SK-N-SH (cell line): ENCODE measurements around the gene VIM. TPM values are rescaled to one million over a fixed set of nuclear protein-coding genes. Genes with fewer than 3 reads are reported as not detected.
"Not testable (repeated sequence)": the region's sequence is repeated elsewhere in the genome, so short reads cannot be mapped to it uniquely, and the experiment has no call there.

ENCODE experiments used
- CTCF ChIA-PET: fragments of 300-600, 350-600 bp; formaldehyde crosslinking; extraction: SDS; loops from one replicate; lab custom pipeline; 2021; lab: Yijun Ruan, JAX
- POLR2A ChIA-PET: fragments of 350-600 bp; sonication (Branson Sonifier 250); formaldehyde crosslinking; extraction: SDS; loops from one replicate; lab custom pipeline; 2020; ENCODE audit warnings: antibody characterized with exemption, inconsistent platforms; lab: Yijun Ruan, JAX
- DNase-seq: peaks from one replicate; pipeline ENCODE4 v3.0.0; 2012
- H2AFZ ChIP-seq: fragments of 200-600 bp; sonication (generic); 2 replicates; pipeline ENCODE4 v1.8.1; 2016; ENCODE audit warnings: antibody characterized with exemption, mild to moderate bottlenecking, low read depth
- H3F3A ChIP-seq: fragments of 200-600 bp; sonication (generic); replicated peaks from 2 replicates; pipeline ENCODE3; 2016; ENCODE audit warnings: antibody characterized with exemption, mild to moderate bottlenecking; ENCODE audit not compliant: insufficient read depth
- H3K27ac ChIP-seq, 2 experiments: fragments of 200-500 bp in 1 of 2; fragments of 200-600 bp in 1 of 2; sonication (Bioruptor generic) in 1 of 2; sonication (generic), shearing (Covaris generic) in 1 of 2; 2 replicates each; pipeline versions ENCODE4 v1.5.1 to v1.6.1; 2014 to 2016; ENCODE audit warnings: low read depth in 2 of 2, inconsistent platforms in 1 of 2, low read length in 1 of 2, mild to moderate bottlenecking in 1 of 2, mixed read lengths in 1 of 2
- H3K27me3 ChIP-seq: fragments of 200-600 bp; sonication (generic), shearing (Covaris generic); 2 replicates; pipeline ENCODE4 v1.6.1; 2016; ENCODE audit warnings: mixed run types; ENCODE audit not compliant: insufficient read depth
- H3K36me3 ChIP-seq, 2 experiments: fragments of 200-500 bp in 1 of 2; fragments of 200-600 bp in 1 of 2; sonication (Bioruptor generic) in 1 of 2; sonication (generic) in 1 of 2; replicated peaks in 1 of 2; 2 replicates each; pipeline versions ENCODE3 to v1.5.1; 2014 to 2016; ENCODE audit warnings: low read length in 1 of 2, mild to moderate bottlenecking in 1 of 2; ENCODE audit not compliant: insufficient read depth in 2 of 2, control insufficient read depth in 1 of 2
- H3K4me1 ChIP-seq, 2 experiments: fragments of 200-500 bp in 1 of 2; fragments of 200-600 bp in 1 of 2; sonication (Bioruptor generic) in 1 of 2; sonication (generic), shearing (Covaris generic) in 1 of 2; 2 replicates each; pipeline versions ENCODE4 v1.5.1 to v1.6.1; 2014 to 2016; ENCODE audit warnings: low read depth in 1 of 2, low read length in 1 of 2, mixed run types in 1 of 2; ENCODE audit not compliant: insufficient read depth in 2 of 2, control insufficient read depth in 1 of 2
- H3K4me2 ChIP-seq: fragments of 200-600 bp; sonication (generic), shearing (Covaris generic); 2 replicates; pipeline ENCODE4 v1.6.1; 2017; ENCODE audit warnings: mixed run types
- H3K4me3 ChIP-seq, 2 experiments: fragments of 200-500 bp in 1 of 2; fragments of 200-600 bp in 1 of 2; sonication (Bioruptor generic) in 1 of 2; sonication (generic), shearing (Covaris generic) in 1 of 2; 2 replicates each; pipeline versions ENCODE4 v1.5.1 to v1.8.1; 2014 to 2016; ENCODE audit warnings: low read depth in 2 of 2, inconsistent platforms in 1 of 2, low read length in 1 of 2, mild to moderate bottlenecking in 1 of 2, mixed read lengths in 1 of 2, moderate library complexity in 1 of 2
- H3K79me2 ChIP-seq: fragments of 200-600 bp; sonication (generic); 2 replicates; pipeline ENCODE4 v1.8.1; 2017; ENCODE audit warnings: mild to moderate bottlenecking; ENCODE audit not compliant: insufficient read depth
- H3K9ac ChIP-seq: fragments of 200-600 bp; sonication (generic); 2 replicates; pipeline ENCODE4 v1.6.1; 2017; ENCODE audit warnings: mixed run types
- H3K9me2 ChIP-seq: fragments of 200-600 bp; sonication (generic); 2 replicates; pipeline ENCODE4 v1.6.1; 2017; ENCODE audit warnings: mixed run types
- H3K9me3 ChIP-seq: fragments of 200-600 bp; sonication (generic); 2 replicates; pipeline ENCODE4 v1.6.1; 2017; ENCODE audit warnings: mixed run types, mild to moderate bottlenecking, moderate library complexity
- H4K20me1 ChIP-seq: fragments of 200-600 bp; sonication (generic); 2 replicates; pipeline ENCODE4 v1.6.1; 2017; ENCODE audit warnings: mild to moderate bottlenecking, mixed run types; ENCODE audit not compliant: insufficient read depth
- CTCF ChIP-seq: fragments of 200-600 bp; sonication (generic); IDR thresholded peaks from 2 replicates; pipeline ENCODE4 v1.6.1; 2017; ENCODE audit warnings: antibody characterized with exemption, mild to moderate bottlenecking, moderate library complexity
- EP300 ChIP-seq, 2 experiments: IDR thresholded peaks; 2 replicates each; pipeline versions ENCODE4 v1.4.0 to v1.6.1; 2012; ENCODE audit warnings: borderline replicate concordance in 1 of 2, low read depth in 1 of 2, low read length in 1 of 2
- EZH2phosphoT487 ChIP-seq: fragments of 200-600 bp; sonication (generic); IDR thresholded peaks from 2 replicates; pipeline ENCODE4 v1.6.1; 2017; ENCODE audit warnings: low read depth, mixed run types, mild to moderate bottlenecking, antibody characterized with exemption, moderate library complexity, borderline replicate concordance
- FOXJ3 ChIP-seq: sonication (generic); formaldehyde crosslinking; IDR thresholded peaks from 2 replicates; pipeline ENCODE4 v1.5.1; 2020; ENCODE audit warnings: mild to moderate bottlenecking, missing genetic modification reagents
- FOXM1 ChIP-seq: IDR thresholded peaks from 2 replicates; pipeline ENCODE4 v1.4.0; 2012; ENCODE audit warnings: low read depth, mild to moderate bottlenecking
- MXI1 ChIP-seq: IDR thresholded peaks from 2 replicates; pipeline ENCODE4 v1.6.1; 2012; ENCODE audit warnings: mild to moderate bottlenecking, low read depth, low read length, improper control_type of control experiment
- PBX3 ChIP-seq: IDR thresholded peaks from 2 replicates; pipeline ENCODE4; 2012
- RAD21 ChIP-seq: IDR thresholded peaks from 2 replicates; pipeline ENCODE4 v1.6.1; 2012; ENCODE audit warnings: mild to moderate bottlenecking, low read length
- REST ChIP-seq: IDR thresholded peaks from 2 replicates; pipeline ENCODE4 v1.6.1; 2012; ENCODE audit warnings: mild to moderate bottlenecking, low read depth, low read length, moderate library complexity
- RFX5 ChIP-seq: IDR thresholded peaks from 2 replicates; pipeline ENCODE4 v1.6.1; 2012; ENCODE audit warnings: mild to moderate bottlenecking, improper control_type of control experiment, low read length
- SIN3A ChIP-seq: IDR thresholded peaks from 2 replicates; pipeline ENCODE4 v1.6.1; 2012; ENCODE audit warnings: low read depth, mild to moderate bottlenecking, low read length, moderate library complexity, borderline replicate concordance
- SMC3 ChIP-seq: IDR thresholded peaks from 2 replicates; pipeline ENCODE4 v1.6.1; 2012; ENCODE audit warnings: low read depth, low read length, improper control_type of control experiment
- YY1 ChIP-seq: IDR thresholded peaks from 2 replicates; pipeline ENCODE4 v1.4.0; 2012; ENCODE audit warnings: low read depth, mild to moderate bottlenecking
- WGBS: methylation state at CpG from one replicate; pipeline ENCODE4 v1.1.6; 2017; ENCODE audit warnings: low lambda C conversion rate; 5-methylcytosine and 5-hydroxymethylcytosine counted together
- polyA plus RNA-seq, 3 experiments: library from polyadenylated mRNA; depleted of rRNA; stranded (reverse); fragments of >200 nt; gene quantifications; 2 replicates each; pipeline ENCODE4 v1.2.3, GENCODE V29; 2012
- TF ChIP-seq, protein P1 (sequence below): IDR thresholded peaks from 2 replicates; pipeline ENCODE4 v1.4.0; 2012; ENCODE audit warnings: low read depth, borderline replicate concordance

VIM gene
- polyA plus RNA-seq, 1 of the 3 experiments (the other 2 are of a cell fraction) = 5,016 TPM

DNA sequence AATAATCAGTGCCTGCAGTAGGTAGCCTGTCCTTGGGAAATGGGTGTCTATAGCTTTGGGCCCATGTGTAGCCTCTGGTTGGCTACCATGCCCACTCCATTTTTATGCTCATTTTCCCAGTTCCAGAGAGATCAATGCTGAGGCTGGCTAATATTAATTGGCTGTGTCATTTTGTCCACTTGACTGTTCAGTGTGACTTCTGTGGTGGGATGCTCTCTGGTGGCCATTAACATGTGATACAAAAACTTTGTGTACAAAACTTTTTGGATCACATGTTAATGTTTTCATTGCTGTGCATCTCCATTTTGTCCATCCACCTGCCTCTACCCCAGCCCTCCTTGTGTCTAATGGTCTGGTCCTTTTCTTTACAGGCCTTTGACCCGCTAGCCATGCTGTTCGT is 22.7 kb downstream of the VIM start:
- Histone ChIP-seq H3K9me2 (no peaks in the 10 kb centered on the region), H3K4me1 (no peaks in the 10 kb centered on the region), H3K4me2 (no peak overlapping the region), H3K27me3 (no peaks in the 10 kb centered on the region), H3F3A (peaks cover 3% of the 10 kb centered on the region), H3K36me3 (no peaks in the 10 kb centered on the region), H3K9me3 (no peaks in the 10 kb centered on the region), H2AFZ (no peak overlapping the region), H4K20me1 (no peaks in the 10 kb centered on the region), H3K4me3 (no peak overlapping the region), H3K27ac (no peak overlapping the region), H3K9ac (no peak overlapping the region), H3K79me2 (no peaks in the 10 kb centered on the region)
- 0 out of 2 replicates have a peak, but pooled peaks have one; percentile 17 for TF ChIP-seq RAD21
- no peak for TF ChIP-seq FOXJ3 (CRISPR knock-in tag)
- no peak for DNase-seq
- 98% methylated on average over 2 of the region's 2 CpGs for WGBS
- POLR2A ChIA-PET = no interaction called here
- CTCF ChIA-PET = interaction anchor here (0.6 to 1.3 kb wide), 4 partner anchors 394 to 408 kb away, joined by 3 to 5 read pairs (median 4); no protein-coding TSS in a partner anchor

DNA sequence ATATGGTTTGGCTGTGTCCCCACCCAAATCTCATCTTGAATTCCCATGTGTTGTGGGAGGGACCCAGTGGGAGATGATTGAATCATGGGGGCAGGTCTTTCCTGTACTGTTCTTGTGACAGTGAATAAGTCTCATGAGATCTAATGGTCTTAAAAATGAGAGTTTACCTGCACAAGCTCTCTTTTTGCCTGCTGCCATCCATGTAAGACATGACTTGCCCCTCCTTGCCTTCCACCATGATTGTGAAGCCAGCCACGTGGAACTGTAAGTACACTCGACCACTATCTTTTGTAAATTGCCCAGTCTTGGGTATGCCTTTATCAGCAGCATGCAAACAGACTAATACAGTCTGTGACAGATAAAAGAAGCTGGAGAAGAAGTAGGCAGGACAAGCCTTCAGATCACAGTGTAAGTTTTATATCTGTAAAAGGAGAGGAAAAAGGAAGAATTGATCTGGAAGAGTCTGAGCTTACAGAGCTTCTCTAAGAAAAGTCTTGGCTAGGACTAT is 26.6 kb downstream of the VIM start:
- H3K9me2 ChIP-seq, H3K9ac ChIP-seq, H2AFZ ChIP-seq, H3K4me3 ChIP-seq, H3K27me3 ChIP-seq, H3K9me3 ChIP-seq, H3K79me2 ChIP-seq, H3K36me3 ChIP-seq, H4K20me1 ChIP-seq, H3K4me1 ChIP-seq, POLR2A ChIA-PET, H3K27ac ChIP-seq, DNase-seq, H3K4me2 ChIP-seq: not testable (repeated sequence)
- CTCF ChIA-PET = interaction anchor here (0.6 to 5.5 kb wide), 10 partner anchors 10 to 427 kb away, joined by 3 to 34 read pairs (median 3); no protein-coding TSS in a partner anchor
- H3F3A ChIP-seq = peaks cover 11% of the 10 kb centered on the region
- WGBS = 72% methylated on average over 2 of the region's 2 CpGs

GRCh38 chr10:17255512-17255911 is 27.5 kb downstream of the VIM start:
- H3F3A ChIP-seq = peaks cover 9% of the 10 kb centered on the region
- WGBS = 52% methylated on average over 3 of the region's 3 CpGs
- H3K4me1 ChIP-seq = 0 out of 4 replicates have a peak, but pooled peaks cover 0 to 8% of the 10 kb centered on the region in 2 experiments
- no peaks in the 10 kb centered on the region for H3K9me2 ChIP-seq
- no peaks in the 10 kb centered on the region for H4K20me1 ChIP-seq
- no peaks in the 10 kb centered on the region for H3K9me3 ChIP-seq
- no peak for DNase-seq
- no peak overlapping the region for H2AFZ ChIP-seq
- peak overlapping the region in 1 of 2 experiments; percentile 76; a peak in 2 of 4 replicates for H3K27ac ChIP-seq
- H3K9ac ChIP-seq = no peak overlapping the region
- H3K4me2 ChIP-seq = no peak overlapping the region
- ChIA-PET POLR2A (no interaction called here), CTCF (interaction anchor here (1.1 to 5.5 kb wide), 5 partner anchors 13 to 428 kb away, joined by 3 to 34 read pairs (median 7); no protein-coding TSS in a partner anchor)
- no peaks in the 10 kb centered on the region for H3K79me2 ChIP-seq
- no peaks in the 10 kb centered on the region for H3K27me3 ChIP-seq
- no peaks in the 10 kb centered on the region for H3K36me3 ChIP-seq
- no peak overlapping the region for H3K4me3 ChIP-seq
- no peak for TF ChIP-seq EZH2phosphoT487
- no peak for TF ChIP-seq SMC3
- no peak for TF ChIP-seq REST
- no peak for TF ChIP-seq EP300 (IDR thresholded peaks at IDR 0.05; ENCODE audit: borderline replicate concordance in 1 of 2, low read depth in 1 of 2, low read length in 1 of 2)
- no peak for TF ChIP-seq PBX3
- no peak for TF ChIP-seq MXI1
- TF ChIP-seq, protein P1, sequence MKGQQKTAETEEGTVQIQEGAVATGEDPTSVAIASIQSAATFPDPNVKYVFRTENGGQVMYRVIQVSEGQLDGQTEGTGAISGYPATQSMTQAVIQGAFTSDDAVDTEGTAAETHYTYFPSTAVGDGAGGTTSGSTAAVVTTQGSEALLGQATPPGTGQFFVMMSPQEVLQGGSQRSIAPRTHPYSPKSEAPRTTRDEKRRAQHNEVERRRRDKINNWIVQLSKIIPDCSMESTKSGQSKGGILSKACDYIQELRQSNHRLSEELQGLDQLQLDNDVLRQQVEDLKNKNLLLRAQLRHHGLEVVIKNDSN = no peak
- no peak for TF ChIP-seq CTCF
- no peak for TF ChIP-seq RFX5
- no peak for TF ChIP-seq SIN3A
- TF ChIP-seq YY1 = no peak
- no peak for TF ChIP-seq FOXM1
- no peak for TF ChIP-seq FOXJ3 (CRISPR knock-in tag)
